WERI-Rb-1 (cell line): Measurements from ENCODE around the gene CD6.

ENCODE experiments used
- DNase-seq: peaks from one replicate; pipeline ENCODE4 v3.0.0-alpha.2; 2020
- H3K27ac ChIP-seq: fragments of 250-450 bp; sonication (Bioruptor Pico); 2 replicates; pipeline ENCODE4 v1.5.1; 2020; ENCODE audit warnings: mild to moderate bottlenecking, moderate library complexity
- H3K27me3 ChIP-seq: fragments of 250-450 bp; sonication (Bioruptor Pico); 2 replicates; pipeline ENCODE4 v1.5.1; 2021; ENCODE audit warnings: mild to moderate bottlenecking, low read depth, moderate library complexity; ENCODE audit not compliant: insufficient read depth, severe bottlenecking
- H3K36me3 ChIP-seq: fragments of 250-450 bp; sonication (Bioruptor Pico); 2 replicates; pipeline ENCODE4 v1.5.1; 2020; ENCODE audit warnings: mild to moderate bottlenecking, moderate library complexity
- H3K4me3 ChIP-seq: 2 replicates; pipeline ENCODE4 v1.5.1; 2011; ENCODE audit warnings: low read depth, mild to moderate bottlenecking, control low read depth, low read length
- H3K9me3 ChIP-seq: fragments of 250-450 bp; sonication (Bioruptor Pico); 2 replicates; pipeline ENCODE4 v1.5.1; 2021; ENCODE audit warnings: mild to moderate bottlenecking, moderate library complexity; ENCODE audit not compliant: severe bottlenecking
- CTCF ChIP-seq: IDR thresholded peaks from 2 replicates; pipeline ENCODE4 v1.5.1; 2011; ENCODE audit warnings: low read depth, mild to moderate bottlenecking, control low read depth, inconsistent platforms, low read length

Gene CD6

GRCh38 chr11:61056571-61056970 is 85.1 kb downstream of the CD6 start:
- no peaks in the 10 kb centered on the region for H3K27me3 ChIP-seq
- no peaks in the 10 kb centered on the region for H3K9me3 ChIP-seq
- no peak overlapping the region for H3K27ac ChIP-seq
- no peaks in the 10 kb centered on the region for H3K36me3 ChIP-seq
- TF ChIP-seq CTCF = no peak; the same call in 1 of the 2 replicates
- no peak overlapping the region for H3K4me3 ChIP-seq
- DNase-seq = no peak

- TF ChIP-seq CTCF = no peak
- Histone ChIP-seq H3K36me3 (no peaks in the 10 kb centered on the region), H3K27me3 (no peaks in the 10 kb centered on the region), H3K9me3 (no peaks in the 10 kb centered on the region), H3K27ac (no peak overlapping the region), H3K4me3 (no peak overlapping the region)
- DNase-seq = no peak
Measured at GRCh38 chr11:61056981-61057380, 85.5 kb downstream of the CD6 start.

GRCh38 chr11:61057615-61058014 is 86.1 kb downstream of the CD6 start:
- H3K9me3 ChIP-seq = no peaks in the 10 kb centered on the region
- H3K27ac ChIP-seq = no peak overlapping the region
- no peak overlapping the region for H3K4me3 ChIP-seq
- DNase-seq = no peak
- no peaks in the 10 kb centered on the region for H3K36me3 ChIP-seq
- TF ChIP-seq CTCF = no peak
- H3K27me3 ChIP-seq = no peaks in the 10 kb centered on the region

- H3K36me3 ChIP-seq = no peaks in the 10 kb centered on the region
- no peaks in the 10 kb centered on the region for H3K27me3 ChIP-seq
- H3K27ac ChIP-seq = no peak overlapping the region
- TF ChIP-seq CTCF = no peak
- no peak overlapping the region for H3K4me3 ChIP-seq
- H3K9me3 ChIP-seq = no peaks in the 10 kb centered on the region
- DNase-seq = no peak
Measured at GRCh38 chr11:61058583-61059259, 87.2 kb downstream of the CD6 start.

GRCh38 chr11:61059260-61059752 is 87.8 kb downstream of the CD6 start:
- no peaks in the 10 kb centered on the region for H3K9me3 ChIP-seq
- no peak overlapping the region for H3K4me3 ChIP-seq
- no peaks in the 10 kb centered on the region for H3K27me3 ChIP-seq
- no peaks in the 10 kb centered on the region for H3K36me3 ChIP-seq
- no peak for TF ChIP-seq CTCF
- no peak for DNase-seq
- no peak overlapping the region for H3K27ac ChIP-seq
